ENCODE results near the gene PURB.
"Not testable (repeated sequence)": the region's sequence is repeated elsewhere in the genome, so short reads cannot be mapped to it uniquely, and the experiment has no call there.

Gene PURB

DNA sequence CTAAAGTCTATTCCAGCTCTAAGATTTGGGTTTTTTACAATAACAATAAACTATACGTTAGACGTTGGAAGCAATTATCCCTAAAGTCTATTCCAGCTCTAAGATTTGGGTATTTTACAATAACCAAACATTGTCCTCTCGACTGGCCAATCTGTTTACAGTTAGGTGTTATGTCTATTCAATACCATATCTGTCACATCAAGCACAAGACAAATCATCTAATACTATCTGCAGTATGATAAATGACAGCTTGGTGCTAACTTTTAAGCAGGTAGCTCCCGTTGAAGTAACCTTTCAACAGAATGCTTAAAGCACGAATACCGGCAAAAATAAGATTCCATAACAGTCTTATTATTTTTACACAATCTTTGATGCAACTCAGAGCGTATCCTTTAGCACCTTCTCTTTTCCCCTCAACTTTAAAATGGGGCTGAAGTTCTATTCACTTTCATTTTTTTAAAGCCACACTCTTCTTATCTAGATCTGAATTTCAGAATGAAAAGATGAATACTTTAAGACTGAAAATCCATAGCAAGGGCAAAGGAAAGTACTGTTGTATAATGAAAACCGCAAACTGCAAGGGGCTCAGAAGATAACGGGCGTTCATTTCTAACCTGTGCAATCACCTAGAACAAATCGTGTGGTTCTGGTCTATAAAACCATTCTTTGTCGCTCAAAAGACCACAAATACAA lies 38.4 kb downstream of the PURB start:
- peak overlapping the region; percentile 82 for H3K4me3 ChIP-seq (ENCODE audit: low read depth, low read length)
- no peak for DNase-seq (ENCODE audit: low read depth)
- TF ChIP-seq, protein P1, sequence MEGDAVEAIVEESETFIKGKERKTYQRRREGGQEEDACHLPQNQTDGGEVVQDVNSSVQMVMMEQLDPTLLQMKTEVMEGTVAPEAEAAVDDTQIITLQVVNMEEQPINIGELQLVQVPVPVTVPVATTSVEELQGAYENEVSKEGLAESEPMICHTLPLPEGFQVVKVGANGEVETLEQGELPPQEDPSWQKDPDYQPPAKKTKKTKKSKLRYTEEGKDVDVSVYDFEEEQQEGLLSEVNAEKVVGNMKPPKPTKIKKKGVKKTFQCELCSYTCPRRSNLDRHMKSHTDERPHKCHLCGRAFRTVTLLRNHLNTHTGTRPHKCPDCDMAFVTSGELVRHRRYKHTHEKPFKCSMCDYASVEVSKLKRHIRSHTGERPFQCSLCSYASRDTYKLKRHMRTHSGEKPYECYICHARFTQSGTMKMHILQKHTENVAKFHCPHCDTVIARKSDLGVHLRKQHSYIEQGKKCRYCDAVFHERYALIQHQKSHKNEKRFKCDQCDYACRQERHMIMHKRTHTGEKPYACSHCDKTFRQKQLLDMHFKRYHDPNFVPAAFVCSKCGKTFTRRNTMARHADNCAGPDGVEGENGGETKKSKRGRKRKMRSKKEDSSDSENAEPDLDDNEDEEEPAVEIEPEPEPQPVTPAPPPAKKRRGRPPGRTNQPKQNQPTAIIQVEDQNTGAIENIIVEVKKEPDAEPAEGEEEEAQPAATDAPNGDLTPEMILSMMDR (IDR thresholded peaks at IDR 0.05; ENCODE audit: insufficient read depth, low read depth, low read length, missing control alignments), result no peak

DNA sequence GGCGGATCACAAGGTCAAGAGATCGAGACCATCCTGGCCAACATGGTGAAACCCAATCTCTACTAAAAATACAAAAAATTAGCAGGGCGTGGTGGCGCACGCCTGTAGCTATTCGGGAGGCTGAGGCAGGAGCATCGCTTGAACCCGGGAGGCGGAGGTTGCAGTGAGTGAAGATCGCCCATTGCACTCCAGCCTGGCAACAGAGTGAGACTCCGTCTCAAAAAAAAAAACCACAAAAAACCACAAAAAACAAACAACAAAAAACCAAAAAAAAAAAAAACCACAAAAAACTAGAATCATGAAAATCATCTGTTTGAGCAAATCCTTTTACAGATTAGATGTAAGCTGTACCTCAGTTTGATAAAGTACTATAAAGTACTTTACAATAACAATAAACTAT lies 38.9 kb downstream of the PURB start:
- H3K4me3 ChIP-seq (ENCODE audit: low read depth, low read length), result peak overlapping the region; percentile 82
- DNase-seq (ENCODE audit: low read depth), result not testable (repeated sequence)

DNA sequence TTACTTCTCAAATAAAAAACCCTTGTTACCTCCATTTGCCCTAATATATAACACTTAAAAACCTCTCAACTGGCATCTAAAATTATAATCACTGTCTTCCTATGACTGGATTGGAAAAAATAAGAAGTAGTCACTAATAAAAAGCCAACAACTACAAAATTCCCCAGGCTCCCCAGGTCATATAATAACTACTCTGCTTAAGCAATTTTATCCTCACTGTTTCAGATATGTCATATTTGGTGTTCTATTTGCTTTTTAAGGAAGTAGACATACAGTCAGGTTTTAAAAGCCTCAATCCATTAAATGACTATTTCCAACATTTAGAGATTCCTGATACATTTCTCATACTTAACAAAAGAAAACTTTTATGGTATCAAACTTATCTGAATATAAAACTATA lies 39.9 kb downstream of the PURB start:
- TF ChIP-seq, protein P1 (IDR thresholded peaks at IDR 0.05; ENCODE audit: insufficient read depth, low read depth, low read length, missing control alignments), result no peak
- no peak for DNase-seq (ENCODE audit: low read depth)
- peak overlapping the region; percentile 82 for H3K4me3 ChIP-seq (ENCODE audit: low read depth, low read length)

DNA sequence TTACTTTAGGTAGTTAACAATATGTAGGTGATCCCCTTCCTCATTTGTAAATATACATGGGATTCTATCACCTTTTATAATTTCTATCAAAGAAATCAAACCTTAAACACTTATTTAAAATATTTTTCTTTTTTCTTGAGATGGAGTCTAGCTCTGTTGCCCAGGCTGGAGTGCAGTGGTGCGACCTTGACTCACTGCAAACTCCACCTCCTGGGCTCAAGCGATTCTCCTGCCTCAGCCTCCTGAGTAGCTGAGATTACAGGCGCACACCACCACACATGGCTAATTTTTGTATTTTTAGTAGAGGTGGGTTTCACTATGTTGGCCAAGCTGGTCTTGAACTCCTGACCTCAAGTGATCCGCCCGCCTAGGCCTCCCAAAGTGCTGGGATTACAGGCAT lies 41.9 kb downstream of the PURB start:
- H3K4me3 ChIP-seq (ENCODE audit: low read depth, low read length); DNase-seq (ENCODE audit: low read depth): not testable (repeated sequence)

DNA sequence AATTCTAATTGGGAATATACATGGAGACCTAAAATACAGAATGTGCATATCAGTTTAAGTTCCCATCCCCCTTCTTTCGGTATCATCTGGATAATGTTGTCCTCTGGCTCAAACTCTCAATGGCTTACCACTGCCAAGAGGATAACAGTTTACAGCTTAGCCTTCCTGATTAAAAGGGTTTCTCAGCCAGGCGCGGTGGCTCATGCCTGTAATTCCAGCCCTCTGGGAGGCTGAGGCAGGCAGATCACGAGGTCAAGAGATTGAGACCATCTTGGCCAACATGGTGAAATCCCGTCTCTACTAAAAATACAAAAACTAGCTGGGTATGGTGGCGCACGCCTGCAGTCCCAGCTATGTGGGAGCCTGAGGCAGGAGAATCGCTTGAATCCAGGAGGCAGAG lies 42.7 kb downstream of the PURB start:
- H3K4me3 ChIP-seq (ENCODE audit: low read depth, low read length); DNase-seq (ENCODE audit: low read depth): not testable (repeated sequence)

DNA sequence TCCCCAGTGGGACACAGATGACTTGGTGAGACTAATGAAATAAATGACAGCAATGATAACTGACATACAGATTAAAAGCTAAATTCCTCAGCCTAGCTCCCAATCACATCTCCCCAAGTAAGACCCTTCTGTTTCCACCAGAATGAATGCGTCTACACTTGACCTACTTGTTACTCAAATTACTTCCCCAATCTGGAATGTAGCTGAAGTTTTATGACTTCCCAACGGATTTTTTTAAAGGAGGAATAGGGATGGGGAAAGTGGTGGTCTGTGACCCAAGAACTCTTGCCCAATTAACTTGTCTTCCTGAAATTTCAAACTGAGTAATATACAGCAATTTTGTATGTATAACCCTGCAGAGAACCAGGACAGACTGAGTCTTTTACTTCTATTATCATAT lies 46.6 kb downstream of the PURB start:
- DNase-seq (ENCODE audit: low read depth), result no peak
- TF ChIP-seq, protein P1 (IDR thresholded peaks at IDR 0.05; ENCODE audit: insufficient read depth, low read depth, low read length, missing control alignments), result no peak
- H3K4me3 ChIP-seq (ENCODE audit: low read depth, low read length), result no peak overlapping the region

DNA sequence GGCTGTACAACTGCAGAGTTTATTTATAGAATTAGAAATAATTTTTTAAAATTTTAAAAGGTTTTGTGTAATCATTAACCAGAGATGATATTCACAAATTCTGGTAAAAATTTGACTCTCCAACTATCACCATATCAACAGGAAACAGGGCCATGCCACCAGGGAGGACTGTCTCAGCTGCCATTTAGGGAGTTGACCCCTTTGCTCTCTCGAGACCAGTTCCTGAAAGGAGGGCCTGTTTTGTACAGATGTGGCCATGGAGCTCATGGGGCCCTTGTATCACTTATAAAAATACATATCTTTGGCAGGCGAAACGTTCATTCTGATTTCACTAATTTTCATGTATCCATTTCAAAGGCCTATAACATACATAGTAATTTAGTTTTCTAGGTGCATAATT lies 57.8 kb downstream of the PURB start:
- no peak for DNase-seq (ENCODE audit: low read depth)
- TF ChIP-seq, protein P1 (IDR thresholded peaks at IDR 0.05; ENCODE audit: insufficient read depth, low read depth, low read length, missing control alignments), result no peak
- no peak overlapping the region for H3K4me3 ChIP-seq (ENCODE audit: low read depth, low read length)
